Stromal cell of bone marrow (primary cell): Measurements from ENCODE around the gene BHLHA9.

Source experiments
- DNase-seq: peaks from one replicate; pipeline ENCODE4 v3.0.0-alpha.2; 2012; ENCODE audit warnings: low read depth

BHLHA9 gene

GRCh38 chr17:1256699-1257098 lies 13.5 kb upstream of the BHLHA9 start:
- DNase-seq, result no peak

GRCh38 chr17:1260086-1260769 lies 10.0 kb upstream of the BHLHA9 start:
- no peak for DNase-seq

GRCh38 chr17:1260770-1261161 lies 9.5 kb upstream of the BHLHA9 start:
- DNase-seq, result no peak

GRCh38 chr17:1264196-1264595 lies 6.0 kb upstream of the BHLHA9 start:
- no peak for DNase-seq

GRCh38 chr17:1267471-1267943 lies 2.7 kb upstream of the BHLHA9 start:
- DNase-seq, result no peak

GRCh38 chr17:1271030-1271423 lies 783 bp downstream of the BHLHA9 start:
- DNase-seq, result no peak

GRCh38 chr17:1271441-1271840 lies 1.2 kb downstream of the BHLHA9 start:
- DNase-seq, result no peak

- DNase-seq, result no peak
Measured at GRCh38 chr17:1272701-1273100, 2.5 kb downstream of the BHLHA9 start.

GRCh38 chr17:1273492-1274244 lies 3.4 kb downstream of the BHLHA9 start:
- no peak for DNase-seq

- DNase-seq, result no peak
Measured at GRCh38 chr17:1274245-1274608, 4.0 kb downstream of the BHLHA9 start.

- DNase-seq, result no peak
Measured at GRCh38 chr17:1275205-1275961, 5.1 kb downstream of the BHLHA9 start.

- no peak for DNase-seq
Measured at GRCh38 chr17:1275962-1276736, 5.9 kb downstream of the BHLHA9 start.

GRCh38 chr17:1280652-1281051 lies 10.4 kb downstream of the BHLHA9 start:
- DNase-seq, result no peak

GRCh38 chr17:1286379-1287106 lies 16.3 kb downstream of the BHLHA9 start:
- DNase-seq, result no peak

GRCh38 chr17:1289695-1290094 lies 19.5 kb downstream of the BHLHA9 start:
- DNase-seq, result no peak

GRCh38 chr17:1290676-1291075 lies 20.4 kb downstream of the BHLHA9 start:
- DNase-seq, result no peak

GRCh38 chr17:1294157-1294717 lies 24.0 kb downstream of the BHLHA9 start:
- DNase-seq, result no peak

- DNase-seq, result no peak
Measured at GRCh38 chr17:1298606-1299005, 28.4 kb downstream of the BHLHA9 start.

GRCh38 chr17:1299552-1300370 lies 29.5 kb downstream of the BHLHA9 start:
- no peak for DNase-seq

GRCh38 chr17:1300371-1300905 lies 30.2 kb downstream of the BHLHA9 start:
- no peak for DNase-seq
